LoVo (cell line): ENCODE measurements around the gene ATP2B2.

Source experiments
- DNase-seq: peaks from one replicate; pipeline ENCODE4 v3.0.0-alpha.2; 2016; ENCODE audit warnings: low spot score

The ATP2B2 gene

DNA sequence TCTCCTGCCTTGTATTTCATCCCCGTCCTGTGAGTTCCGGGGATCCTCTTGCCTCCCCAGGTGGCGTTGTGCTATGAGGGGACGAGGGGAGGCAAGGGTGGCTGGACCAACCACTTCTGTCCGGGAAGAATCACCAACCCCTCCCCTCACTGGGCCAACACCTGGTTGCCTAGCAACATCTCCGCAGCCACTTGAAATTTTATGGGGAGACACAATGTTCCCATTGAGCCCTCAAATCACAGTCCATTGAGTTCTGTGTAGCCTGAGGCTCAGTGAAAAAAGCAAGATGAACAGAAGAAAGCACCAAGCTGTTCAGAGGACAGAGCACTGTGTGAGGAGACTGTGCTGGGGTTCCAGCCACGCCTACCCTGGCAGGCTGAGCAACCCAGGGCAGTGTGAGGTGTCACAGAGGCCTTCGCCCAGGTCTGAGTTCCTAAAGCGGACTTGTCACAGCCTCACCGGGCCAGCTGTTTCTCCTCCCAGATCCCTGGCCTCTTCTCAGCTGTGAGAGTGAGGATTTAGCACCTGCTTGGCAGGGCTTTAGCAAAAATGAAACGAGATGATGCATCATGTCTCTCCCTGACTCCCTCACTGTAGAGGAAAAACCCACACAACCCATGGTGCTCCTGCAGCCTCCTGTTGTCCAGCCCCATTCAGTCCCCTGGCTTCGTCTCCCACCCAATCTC, 76.8 kb downstream of the ATP2B2 start:
- DNase-seq: no peak

GRCh38 chr3:10426346-10427220, 78.8 kb downstream of the ATP2B2 start:
- no peak for DNase-seq

DNA sequence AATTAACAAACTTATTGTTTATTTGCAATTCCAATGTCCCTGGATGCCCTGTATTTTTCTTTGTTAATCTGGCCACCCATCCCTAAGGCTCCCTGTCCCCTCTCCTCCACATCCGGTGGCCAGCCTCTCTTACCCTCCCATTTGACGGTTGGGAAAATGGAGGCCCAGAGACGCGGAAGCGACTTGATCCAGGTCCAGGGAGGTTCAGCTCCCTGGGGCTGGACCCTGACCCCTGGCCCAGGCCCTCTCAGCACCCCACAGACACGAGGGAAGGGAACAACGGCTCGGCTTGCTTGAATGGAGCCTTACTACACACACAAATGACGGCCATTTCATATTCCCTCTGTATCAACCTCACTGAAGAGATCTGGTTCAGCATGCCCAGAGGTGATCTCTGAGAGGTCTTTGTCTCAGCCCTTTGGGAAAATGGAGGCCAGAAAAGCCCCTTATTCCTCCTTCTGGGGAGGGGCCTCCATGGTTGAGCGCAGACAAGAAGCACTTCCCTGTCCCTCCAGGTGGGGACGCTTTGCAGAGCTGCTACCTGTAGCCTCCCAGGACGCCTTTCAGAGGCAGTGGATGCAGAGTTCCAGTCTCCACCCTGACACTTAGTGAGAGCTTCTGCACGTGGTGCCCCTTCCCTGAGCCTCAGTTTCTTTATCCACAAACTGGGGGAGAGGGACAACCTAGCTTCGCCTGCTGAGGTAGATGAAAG, 82.1 kb downstream of the ATP2B2 start:
- DNase-seq: no peak

- DNase-seq: no peak
Measured at GRCh38 chr3:10421996-10422395, 83.4 kb downstream of the ATP2B2 start.

- no peak for DNase-seq
Measured at GRCh38 chr3:10420745-10421475, 84.5 kb downstream of the ATP2B2 start.

DNA sequence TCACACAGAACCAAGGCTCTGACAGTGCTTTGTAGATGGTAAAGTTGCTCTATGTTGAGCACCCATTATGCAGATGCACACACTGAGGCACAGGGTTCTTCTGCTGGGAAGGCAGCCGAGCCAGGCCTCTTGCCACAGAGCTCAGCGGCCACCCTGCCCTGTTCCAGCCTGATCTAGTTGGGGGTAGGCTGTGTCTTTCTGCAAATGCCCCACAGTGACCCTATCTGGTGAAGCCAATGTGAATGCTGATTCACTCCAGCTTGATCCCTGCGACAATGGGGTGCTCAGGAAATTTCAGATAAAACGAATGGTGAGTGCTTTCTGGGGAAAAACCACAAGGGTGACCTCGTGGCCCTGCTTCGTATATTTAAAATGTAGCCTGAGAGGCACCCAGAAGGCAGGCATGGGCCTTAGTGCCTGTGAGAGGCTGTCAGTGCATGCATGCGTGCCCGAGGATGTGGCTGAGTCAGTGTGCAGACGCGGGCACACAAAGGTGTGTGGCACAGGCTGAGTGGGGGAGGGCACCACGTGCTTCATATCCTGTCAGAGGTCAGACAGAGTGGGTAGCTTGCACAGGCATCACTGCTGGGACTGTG, 85.7 kb downstream of the ATP2B2 start:
- DNase-seq: no peak

GRCh38 chr3:10417847-10418246, 87.5 kb downstream of the ATP2B2 start:
- no peak for DNase-seq

GRCh38 chr3:10416730-10417300, 88.6 kb downstream of the ATP2B2 start:
- DNase-seq: no peak

DNA sequence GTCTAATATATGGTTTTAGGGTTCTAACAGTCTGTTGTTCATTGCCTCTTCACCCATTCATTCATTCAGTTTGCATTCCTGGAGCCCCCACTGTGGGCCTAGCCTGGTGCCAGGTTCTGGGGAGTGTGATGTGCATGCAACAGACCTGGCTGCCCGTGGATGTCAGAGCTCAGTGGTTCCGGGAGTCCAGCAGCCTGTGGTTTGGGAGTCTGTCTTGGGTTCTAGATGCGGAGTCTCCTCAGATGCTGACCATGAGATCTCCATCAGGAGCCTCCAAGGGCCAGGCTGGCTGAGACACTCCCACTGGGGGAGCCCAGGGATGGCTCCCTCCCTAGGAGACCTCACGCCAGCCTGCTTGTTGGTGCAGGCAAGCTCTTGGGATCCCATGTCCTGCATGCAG, 92.3 kb downstream of the ATP2B2 start:
- no peak for DNase-seq

GRCh38 chr3:10411598-10412332, 93.6 kb downstream of the ATP2B2 start:
- no peak for DNase-seq

- DNase-seq: no peak
Measured at GRCh38 chr3:10410383-10411002, 94.9 kb downstream of the ATP2B2 start.

DNA sequence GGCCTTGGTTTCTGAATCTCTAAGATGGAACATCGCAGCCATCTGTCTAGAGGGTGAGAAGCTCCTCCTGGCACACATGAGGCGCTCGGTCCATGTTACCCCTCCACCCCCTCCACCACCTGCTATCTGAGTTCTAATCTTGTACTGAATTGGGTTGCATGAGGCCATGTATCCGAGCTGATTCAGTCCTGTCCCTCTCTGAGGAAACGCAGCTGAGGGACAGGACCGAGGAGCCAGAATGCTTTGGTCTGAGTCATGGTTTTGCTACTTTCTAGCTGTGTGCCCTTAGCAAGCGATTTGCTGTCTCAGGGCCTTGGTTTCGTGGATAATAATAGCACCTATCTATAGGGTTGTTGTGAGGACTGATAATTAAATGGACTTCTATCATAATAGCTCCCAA, 96.7 kb downstream of the ATP2B2 start:
- DNase-seq: no peak

- DNase-seq: no peak
Measured at GRCh38 chr3:10407361-10407760, 98.0 kb downstream of the ATP2B2 start.

DNA sequence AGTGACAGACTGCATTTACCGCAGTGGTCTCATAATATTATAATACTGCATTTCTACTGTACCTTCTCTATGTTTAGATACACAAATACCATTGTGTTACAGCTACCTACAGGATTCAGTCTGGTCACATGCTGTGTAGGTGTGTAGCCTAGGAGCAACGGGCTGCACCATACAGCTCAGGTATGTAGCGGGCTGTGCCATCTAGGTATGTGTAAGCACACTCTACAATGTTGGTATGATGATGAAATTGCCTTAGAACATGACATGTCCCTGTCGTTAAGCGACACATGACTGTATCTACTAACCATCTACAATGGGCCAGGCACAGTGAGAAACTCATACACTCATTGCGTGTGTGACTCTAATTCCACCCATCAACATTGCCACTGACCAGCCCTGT, 99.0 kb downstream of the ATP2B2 start:
- DNase-seq: no peak

DNA sequence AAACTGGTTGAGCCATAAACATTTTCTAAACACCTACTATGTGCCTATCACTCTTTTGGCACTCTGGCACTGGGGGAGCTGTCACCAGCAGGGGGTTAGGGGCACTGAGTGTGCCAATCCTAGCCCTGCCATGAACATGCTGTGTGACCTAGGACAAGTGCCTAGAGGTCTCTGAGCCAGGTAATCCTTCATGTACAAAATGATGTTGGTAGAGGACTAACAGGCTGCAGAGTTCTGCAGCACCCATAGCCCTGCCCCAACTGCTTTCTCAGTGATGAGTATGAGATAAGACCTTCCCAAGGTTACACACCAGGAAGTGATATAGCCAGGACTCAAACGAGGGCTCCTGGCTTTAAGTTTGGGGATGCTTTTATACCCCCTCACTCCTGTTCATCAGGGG, 99.6 kb downstream of the ATP2B2 start:
- no peak for DNase-seq

- DNase-seq: no peak
Measured at GRCh38 chr3:10404876-10405275, 100.5 kb downstream of the ATP2B2 start.

DNA sequence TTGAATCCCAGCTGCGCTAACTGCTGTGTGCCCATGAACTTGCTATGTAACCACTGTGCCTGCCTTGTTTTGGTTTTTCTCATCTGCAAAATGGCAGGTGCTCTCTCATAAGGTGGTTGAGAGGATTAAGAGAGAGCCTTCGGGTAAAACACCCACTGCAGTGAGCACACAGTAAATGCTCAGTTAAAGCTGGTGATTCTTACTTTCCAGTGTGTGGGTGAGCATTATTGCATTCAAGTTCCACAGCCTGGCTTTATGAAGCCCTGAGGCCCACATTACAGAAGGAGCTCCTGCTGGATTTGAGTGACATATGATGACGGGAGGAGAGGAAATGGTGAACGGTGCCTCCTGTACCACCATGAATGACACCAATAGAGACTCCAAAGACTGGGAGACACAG, 101.0 kb downstream of the ATP2B2 start:
- DNase-seq: no peak

- no peak for DNase-seq
Measured at GRCh38 chr3:10401990-10402761, 103.2 kb downstream of the ATP2B2 start.

- DNase-seq: no peak
Measured at GRCh38 chr3:10400749-10401495, 104.5 kb downstream of the ATP2B2 start.
